Urinary bladder (tissue), 4 donors: ENCODE measurements around the gene PDILT. TPM values are rescaled to one million over a fixed set of nuclear protein-coding genes. Genes with fewer than 3 reads are reported as not detected.

Experiments used
- DNase-seq: peaks from one replicate; pipeline ENCODE4 v3.0.0-alpha.2; 2015; ENCODE audit errors: extremely low spot score
- H3K27ac ChIP-seq: one replicate; pipeline ENCODE4 v1.5.1; 2013; ENCODE audit warnings: low read depth, mild to moderate bottlenecking, moderate library complexity
- H3K36me3 ChIP-seq: one replicate; pipeline ENCODE4 v1.6.1; 2013; ENCODE audit warnings: mild to moderate bottlenecking, moderate library complexity; ENCODE audit not compliant: insufficient read depth
- H3K4me1 ChIP-seq: one replicate; pipeline ENCODE4 v1.6.1; 2013; ENCODE audit warnings: mild to moderate bottlenecking, moderate library complexity; ENCODE audit not compliant: insufficient read depth
- H3K4me3 ChIP-seq: one replicate; pipeline ENCODE4 v1.5.1; 2013; ENCODE audit warnings: low read depth, low read length
- WGBS: extraction: QIAGEN DNeasy Blood & Tissue Kit; methylation state at CpG from one replicate; pipeline ENCODE4 v1.1.7; 2013; 5-methylcytosine and 5-hydroxymethylcytosine counted together
- polyA plus RNA-seq: library from polyadenylated mRNA; stranded (reverse); fragments of 200-250 nt; gene quantifications from one replicate; pipeline ENCODE4 v1.2.3, GENCODE V29; 2013
- total RNA-seq: library from RNA; depleted of rRNA; stranded (reverse); fragments of >200 nt; gene quantifications from one replicate; pipeline ENCODE4 v1.2.3, GENCODE V29; 2014
- donor health status: healthy with polysubstance abuse.
- donor health status: healthy.

The PDILT gene
- total and polyA plus RNA-seq, 2 donors, result not detected

GRCh38 chr16:20372701-20373100 lies 31.8 kb downstream of the PDILT start:
- H3K4me1 ChIP-seq, result no peaks in the 10 kb centered on the region
- no peak overlapping the region for H3K27ac ChIP-seq
- WGBS, result 73% methylated on average over 5 of the region's 5 CpGs
- no peak overlapping the region for H3K4me3 ChIP-seq
- H3K36me3 ChIP-seq, result no peaks in the 10 kb centered on the region
- no peak for DNase-seq

- no peak overlapping the region for H3K27ac ChIP-seq
- 74% methylated on average over 9 of the region's 9 CpGs for WGBS
Measured at GRCh38 chr16:20369452-20370054, 35.0 kb downstream of the PDILT start.

DNA sequence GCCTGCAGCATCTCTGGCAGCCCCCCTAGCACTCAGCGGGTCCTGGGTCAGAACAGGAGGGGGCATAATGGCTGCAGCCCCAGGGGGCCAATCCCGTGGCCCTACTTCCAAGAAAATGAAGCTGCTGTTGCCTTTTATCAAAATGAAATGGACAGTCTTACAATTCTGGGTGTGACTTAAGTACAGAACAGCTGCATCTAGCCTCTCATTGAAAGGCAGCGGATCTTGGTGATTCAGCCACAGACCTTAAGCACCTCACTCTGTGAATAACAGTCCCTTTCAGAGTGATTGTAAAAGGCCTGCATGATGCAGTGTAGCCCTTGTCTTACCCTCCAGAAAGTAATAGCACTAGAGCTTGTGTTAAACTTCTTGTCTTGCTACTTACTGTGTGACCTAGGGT lies 40.5 kb downstream of the PDILT start:
- no peak for DNase-seq
- H3K27ac ChIP-seq, result no peak overlapping the region
- 61% methylated on average over 3 of the region's 3 CpGs for WGBS

More at GRCh38 chr16:20369452-20370054, 35.0 kb downstream of the PDILT start:
- Histone ChIP-seq H3K36me3 (no peaks in the 10 kb centered on the region), H3K4me1 (no peaks in the 10 kb centered on the region), H3K4me3 (no peak overlapping the region)
- DNase-seq, result no peak

GRCh38 chr16:20363191-20363590 lies 41.3 kb downstream of the PDILT start:
- DNase-seq, result no peak
- no peaks in the 10 kb centered on the region for H3K36me3 ChIP-seq
- 54% methylated on average over 2 of the region's 2 CpGs for WGBS
- H3K4me1 ChIP-seq, result no peaks in the 10 kb centered on the region
- H3K27ac ChIP-seq, result no peak overlapping the region
- H3K4me3 ChIP-seq, result no peak overlapping the region

More for the DNA sequence above, 40.5 kb downstream of the PDILT start:
- Histone ChIP-seq H3K36me3 (no peaks in the 10 kb centered on the region), H3K4me1 (no peaks in the 10 kb centered on the region), H3K4me3 (no peak overlapping the region)

DNA sequence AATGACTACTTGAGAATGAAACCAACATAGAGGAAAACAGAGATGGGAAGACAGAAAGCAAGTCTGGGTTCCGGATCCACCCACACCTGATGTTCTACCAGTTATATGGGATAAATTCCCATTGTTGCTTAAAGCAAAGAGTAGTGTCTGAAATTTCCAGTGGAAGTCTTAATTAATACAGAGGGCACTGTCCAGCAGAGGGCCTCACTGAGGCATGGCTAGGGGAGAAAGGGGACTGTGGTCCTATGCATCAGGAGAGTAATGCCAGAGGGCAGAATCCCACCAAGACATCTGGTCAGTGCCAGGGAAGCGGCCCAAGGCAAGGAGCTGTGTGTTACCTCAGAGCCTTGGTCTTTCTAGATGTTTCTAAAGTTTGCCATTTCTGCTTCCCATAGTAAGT lies 44.5 kb downstream of the PDILT start:
- Histone ChIP-seq H3K4me1 (no peaks in the 10 kb centered on the region), H3K27ac (no peak overlapping the region), H3K36me3 (no peaks in the 10 kb centered on the region), H3K4me3 (no peak overlapping the region)
- DNase-seq, result no peak
- WGBS, result 72% methylated on average over 2 of the region's 2 CpGs

- no peaks in the 10 kb centered on the region for H3K4me1 ChIP-seq
- no peak overlapping the region for H3K4me3 ChIP-seq
- WGBS, result 70% methylated on average over 7 of the region's 7 CpGs
- H3K27ac ChIP-seq, result no peak overlapping the region
- no peaks in the 10 kb centered on the region for H3K36me3 ChIP-seq
- no peak for DNase-seq
Measured at GRCh38 chr16:20355114-20355782, 49.3 kb downstream of the PDILT start.

DNA sequence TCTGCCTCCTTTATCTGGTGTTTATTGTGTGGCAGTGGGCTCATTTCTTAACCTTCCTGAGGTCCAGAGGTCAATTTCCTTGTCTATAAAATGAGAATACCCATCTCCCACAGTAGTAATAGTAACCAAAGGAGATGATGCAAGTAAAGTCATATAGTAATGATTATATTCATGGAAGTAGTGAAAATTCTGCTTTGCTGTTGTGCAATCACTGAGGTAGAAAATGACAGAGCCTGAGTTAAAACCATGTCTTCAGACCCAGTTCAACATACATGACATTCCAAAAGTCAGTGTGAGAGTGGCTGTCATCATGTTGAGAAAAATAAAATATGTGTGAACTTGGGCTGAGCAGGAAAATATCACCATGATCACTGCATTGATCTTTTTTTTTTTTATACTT lies 51.2 kb downstream of the PDILT start:
- no peak for DNase-seq
- no peaks in the 10 kb centered on the region for H3K36me3 ChIP-seq
- no peak overlapping the region for H3K4me3 ChIP-seq
- H3K4me1 ChIP-seq, result no peaks in the 10 kb centered on the region
- H3K27ac ChIP-seq, result no peak overlapping the region

GRCh38 chr16:20352615-20353014 lies 51.9 kb downstream of the PDILT start, which contains the start of gene UMOD:
Gene UMOD, minus strand, starts transcription at chr16:20352715. Its CDS starts 1,978 bp downstream, at chr16:20350737.
- Histone ChIP-seq H3K4me3 (no peak within 1 kb of the TSS), H3K4me1 (no peaks in the 10 kb centered on the region), H3K36me3 (no peaks in the 10 kb centered on the region), H3K27ac (no peak within 1 kb of the TSS)
- WGBS, result 86% methylated on average over 2 of the region's 2 CpGs
- DNase-seq, result no peak

GRCh38 chr16:20349615-20350014 lies 54.9 kb downstream of the PDILT start:
- no peaks in the 10 kb centered on the region for H3K36me3 ChIP-seq
- DNase-seq, result no peak
- no peak overlapping the region for H3K4me3 ChIP-seq
- no peak overlapping the region for H3K27ac ChIP-seq
- no peaks in the 10 kb centered on the region for H3K4me1 ChIP-seq
- 75% methylated on average over 6 of the region's 6 CpGs for WGBS

DNA sequence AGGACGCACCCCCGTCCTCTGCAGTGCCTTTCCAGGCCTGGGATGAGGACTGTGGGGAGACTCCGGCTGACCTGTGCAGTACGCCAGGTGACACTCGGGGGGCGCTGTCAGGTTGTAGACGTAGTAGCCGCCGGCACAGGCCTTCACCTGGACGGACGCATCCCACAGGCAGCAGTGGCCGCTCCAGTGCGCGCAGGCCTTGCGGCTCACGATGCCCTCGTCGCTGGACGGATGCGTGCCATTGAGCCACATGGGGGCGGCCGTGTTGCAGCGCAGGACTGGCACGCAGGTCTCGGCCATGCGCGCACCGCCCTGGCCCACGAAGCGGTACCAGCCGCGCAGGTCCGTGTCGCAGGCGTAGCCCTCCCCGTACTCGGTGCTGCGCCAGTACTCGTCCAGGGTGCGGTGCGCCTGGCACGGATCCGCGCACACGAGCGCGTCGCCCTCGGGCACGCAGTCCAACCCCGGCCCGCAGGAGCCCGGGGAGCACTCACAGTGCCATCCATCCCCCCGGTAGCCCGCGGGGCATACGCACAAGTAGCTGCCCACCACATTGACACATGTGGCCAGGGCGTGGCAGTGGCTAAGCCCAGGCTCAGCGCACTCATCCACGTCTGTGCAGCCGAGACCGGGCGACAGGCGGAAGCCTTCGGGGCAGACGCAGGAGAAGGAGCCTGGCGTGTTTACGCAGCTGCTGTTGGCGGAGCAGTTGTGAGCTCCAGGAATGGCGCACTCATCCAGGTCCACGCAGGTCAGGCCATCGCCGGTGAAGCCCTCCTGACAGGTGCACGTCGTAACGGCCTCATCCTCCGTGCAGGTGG lies 56.0 kb downstream of the PDILT start:
- no peak overlapping the region for H3K4me3 ChIP-seq
- DNase-seq, result no peak
- H3K36me3 ChIP-seq, result no peaks in the 10 kb centered on the region
- H3K27ac ChIP-seq, result no peak overlapping the region
- 29% methylated on average over 77 of the region's 77 CpGs for WGBS
- no peaks in the 10 kb centered on the region for H3K4me1 ChIP-seq

DNA sequence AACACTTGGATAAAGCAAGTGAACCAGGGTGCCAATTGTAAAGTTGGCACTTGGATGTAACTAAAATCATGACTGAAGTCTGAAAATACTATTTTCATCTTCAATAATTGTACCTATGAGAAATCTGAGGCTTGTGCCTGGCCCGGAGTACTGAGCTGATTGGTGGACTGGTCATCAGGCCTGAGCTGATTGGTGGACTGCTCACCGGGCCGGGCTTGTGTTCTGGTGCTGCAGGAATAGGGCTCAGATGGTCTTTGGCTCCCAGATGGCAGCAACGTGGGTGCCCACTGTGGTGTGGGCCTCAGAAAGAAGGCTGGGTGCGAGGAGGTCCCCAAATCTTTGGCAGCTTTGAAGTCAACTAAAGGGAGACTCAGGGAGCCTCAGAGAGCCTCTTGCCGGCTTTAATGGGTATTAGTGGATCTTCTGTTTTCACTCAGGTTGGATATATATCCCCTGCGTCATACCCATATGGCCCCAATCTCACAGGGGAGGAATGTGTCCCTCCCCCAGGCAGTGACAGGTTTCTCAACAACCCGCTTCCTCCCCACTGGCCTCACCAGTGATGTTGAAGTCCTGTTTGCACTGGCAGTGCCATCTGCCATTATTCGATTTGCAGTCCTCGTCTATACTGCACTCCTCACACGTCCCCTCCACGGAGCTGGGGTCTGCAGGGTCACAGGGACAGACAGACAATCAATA lies 56.7 kb downstream of the PDILT start:
- no peak for DNase-seq
- H3K27ac ChIP-seq, result no peak overlapping the region
- H3K4me1 ChIP-seq, result no peaks in the 10 kb centered on the region
- no peaks in the 10 kb centered on the region for H3K36me3 ChIP-seq
- no peak overlapping the region for H3K4me3 ChIP-seq
- WGBS, result 51% methylated on average over 12 of the region's 12 CpGs

GRCh38 chr16:20344611-20345010 lies 59.9 kb downstream of the PDILT start:
- no peak overlapping the region for H3K27ac ChIP-seq
- 76% methylated on average over 5 of the region's 5 CpGs for WGBS
- no peak for DNase-seq
- no peaks in the 10 kb centered on the region for H3K4me1 ChIP-seq
- H3K4me3 ChIP-seq, result no peak overlapping the region
- H3K36me3 ChIP-seq, result no peaks in the 10 kb centered on the region

DNA sequence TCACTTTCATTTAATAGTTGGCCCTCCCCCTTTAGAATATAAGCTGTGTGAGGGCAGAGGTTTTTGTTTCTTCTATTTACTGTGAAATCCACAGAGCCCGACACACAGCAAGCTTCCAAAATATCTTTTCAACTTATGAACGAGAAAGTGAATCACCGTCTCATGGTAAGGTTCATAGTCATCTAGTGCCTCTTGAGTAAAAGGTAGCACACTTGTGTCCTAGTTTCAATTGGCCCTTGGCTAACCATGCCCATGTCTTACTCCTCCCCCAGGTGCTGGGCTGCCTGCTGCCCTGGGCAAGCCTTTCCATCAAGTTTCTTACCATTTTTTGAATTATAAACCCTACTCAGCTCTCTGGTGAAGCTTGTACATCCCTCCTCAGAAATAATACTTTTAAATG lies 64.8 kb downstream of the PDILT start:
- no peak for DNase-seq
- WGBS, result 86% methylated on average over 3 of the region's 3 CpGs
- H3K27ac ChIP-seq, result no peak overlapping the region
- H3K4me1 ChIP-seq, result no peaks in the 10 kb centered on the region
- H3K4me3 ChIP-seq, result no peak overlapping the region
- no peaks in the 10 kb centered on the region for H3K36me3 ChIP-seq
